IPS-18c (cell line): ENCODE measurements around the gene GNAS.
A peak's percentile ranks its signal among the peaks of the same experiment; 100 is the strongest.
"Not testable (repeated sequence)": the region's sequence is repeated elsewhere in the genome, so short reads cannot be mapped to it uniquely, and the experiment has no call there.

Source experiments
- H3K4me3 ChIP-seq: 2 replicates; pipeline ENCODE4 v1.7.0; 2013; ENCODE audit warnings: low read depth, mild to moderate bottlenecking, low read length, moderate library complexity; ENCODE audit not compliant: insufficient read depth
- H3K9me3 ChIP-seq: one replicate; pipeline ENCODE4 v1.6.1; 2013; ENCODE audit warnings: mild to moderate bottlenecking, low read length, moderate library complexity; ENCODE audit not compliant: control insufficient read depth, insufficient read depth

The GNAS gene

GRCh38 chr20:58822748-58823730 is 29.5 kb upstream of the GNAS start:
- no peaks in the 10 kb centered on the region for H3K9me3 ChIP-seq
- H3K4me3 ChIP-seq = no peak overlapping the region

GRCh38 chr20:58824843-58825242 is 27.7 kb upstream of the GNAS start:
- Histone ChIP-seq H3K9me3 (no peaks in the 10 kb centered on the region), H3K4me3 (no peak overlapping the region)

- Histone ChIP-seq H3K4me3 (no peak overlapping the region), H3K9me3 (no peaks in the 10 kb centered on the region)
Measured at GRCh38 chr20:58825450-58825849, 27.1 kb upstream of the GNAS start.

GRCh38 chr20:58826271-58826670 is 26.2 kb upstream of the GNAS start:
- Histone ChIP-seq H3K4me3 (no peak overlapping the region), H3K9me3 (no peaks in the 10 kb centered on the region)

- Histone ChIP-seq H3K4me3 (no peak overlapping the region), H3K9me3 (no peaks in the 10 kb centered on the region)
Measured at GRCh38 chr20:58828136-58828535, 24.4 kb upstream of the GNAS start.

- H3K9me3 ChIP-seq, H3K4me3 ChIP-seq: not testable (repeated sequence)
Measured at GRCh38 chr20:58828804-58829203, 23.7 kb upstream of the GNAS start.

- no peaks in the 10 kb centered on the region for H3K9me3 ChIP-seq
- no peak overlapping the region for H3K4me3 ChIP-seq
Measured at GRCh38 chr20:58829531-58829941, 23.0 kb upstream of the GNAS start.

- Histone ChIP-seq H3K9me3 (no peaks in the 10 kb centered on the region), H3K4me3 (no peak overlapping the region)
Measured at GRCh38 chr20:58832457-58832856, 20.1 kb upstream of the GNAS start.

GRCh38 chr20:58833921-58834320 is 18.6 kb upstream of the GNAS start:
- no peak overlapping the region for H3K4me3 ChIP-seq
- no peaks in the 10 kb centered on the region for H3K9me3 ChIP-seq

GRCh38 chr20:58835231-58835630 is 17.3 kb upstream of the GNAS start:
- no peak overlapping the region for H3K4me3 ChIP-seq
- H3K9me3 ChIP-seq = no peaks in the 10 kb centered on the region

GRCh38 chr20:58836616-58837204 is 15.8 kb upstream of the GNAS start:
- Histone ChIP-seq H3K4me3 (no peak overlapping the region), H3K9me3 (no peaks in the 10 kb centered on the region)

- no peak overlapping the region for H3K4me3 ChIP-seq
- no peaks in the 10 kb centered on the region for H3K9me3 ChIP-seq
Measured at GRCh38 chr20:58837717-58838116, 14.8 kb upstream of the GNAS start.

- no peak overlapping the region for H3K4me3 ChIP-seq
- H3K9me3 ChIP-seq = no peaks in the 10 kb centered on the region
Measured at GRCh38 chr20:58838174-58838573, 14.3 kb upstream of the GNAS start.

GRCh38 chr20:58839474-58839874 is 13.0 kb upstream of the GNAS start:
- Histone ChIP-seq H3K4me3 (peak overlapping the region; percentile 50; the same call in 1 of the 2 replicates), H3K9me3 (no peaks in the 10 kb centered on the region)

GRCh38 chr20:58839991-58840747 is 12.3 kb upstream of the GNAS start:
- peak overlapping the region; percentile 50 for H3K4me3 ChIP-seq
- H3K9me3 ChIP-seq = no peaks in the 10 kb centered on the region

- H3K9me3 ChIP-seq = no peaks in the 10 kb centered on the region
- H3K4me3 ChIP-seq = peak overlapping the region; percentile 50
Measured at GRCh38 chr20:58840816-58841538, 11.5 kb upstream of the GNAS start.
